ENCODE measurements around the gene PSMC3IP.

The PSMC3IP gene

GRCh38 chr17:42603318-42603717 is 25.8 kb upstream of the PSMC3IP start:
- H3K4me3 Mint-ChIP-seq: no peak overlapping the region
- H3K9me3 Mint-ChIP-seq: no peaks in the 10 kb centered on the region
- H3K27me3 Mint-ChIP-seq: no peaks in the 10 kb centered on the region
- peaks cover 68% of the 10 kb centered on the region for H3K4me1 Mint-ChIP-seq (ENCODE audit: low read depth)
- H3K27ac Mint-ChIP-seq: no peak overlapping the region
- no peak for DNase-seq
- H3K36me3 Mint-ChIP-seq (ENCODE audit: low read depth): peaks cover 38% of the 10 kb centered on the region

GRCh38 chr17:42598905-42599304 is 21.4 kb upstream of the PSMC3IP start:
- Mint-ChIP-seq H3K9me3 (no peaks in the 10 kb centered on the region), H3K27me3 (no peaks in the 10 kb centered on the region), H3K4me1 (ENCODE audit: low read depth) (peaks cover 31% of the 10 kb centered on the region), H3K27ac (peak overlapping the region; percentile 37), H3K36me3 (ENCODE audit: low read depth) (peaks cover 28% of the 10 kb centered on the region), H3K4me3 (no peak overlapping the region)
- DNase-seq: no peak

GRCh38 chr17:42596386-42596785 is 18.9 kb upstream of the PSMC3IP start:
- H3K4me3 Mint-ChIP-seq: no peak overlapping the region
- H3K27ac Mint-ChIP-seq: peak overlapping the region; percentile 50
- peaks cover 33% of the 10 kb centered on the region for H3K36me3 Mint-ChIP-seq (ENCODE audit: low read depth)
- H3K27me3 Mint-ChIP-seq: no peaks in the 10 kb centered on the region
- DNase-seq: no peak
- H3K9me3 Mint-ChIP-seq: no peaks in the 10 kb centered on the region
- H3K4me1 Mint-ChIP-seq (ENCODE audit: low read depth): peaks cover 23% of the 10 kb centered on the region

GRCh38 chr17:42591411-42591810 is 13.9 kb upstream of the PSMC3IP start:
- peaks cover 8% of the 10 kb centered on the region for H3K4me1 Mint-ChIP-seq (ENCODE audit: low read depth)
- peaks cover 68% of the 10 kb centered on the region for H3K36me3 Mint-ChIP-seq (ENCODE audit: low read depth)

GRCh38 chr17:42590886-42591285 is 13.4 kb upstream of the PSMC3IP start:
- Mint-ChIP-seq H3K4me1 (ENCODE audit: low read depth) (peaks cover 6% of the 10 kb centered on the region), H3K27ac (peak overlapping the region; percentile 47), H3K36me3 (ENCODE audit: low read depth) (peaks cover 71% of the 10 kb centered on the region), H3K27me3 (no peaks in the 10 kb centered on the region), H3K4me3 (no peak overlapping the region), H3K9me3 (no peaks in the 10 kb centered on the region)
- no peak for DNase-seq

More at GRCh38 chr17:42591411-42591810, 13.9 kb upstream of the PSMC3IP start:
- DNase-seq: peak; percentile 11
- no peak overlapping the region for H3K4me3 Mint-ChIP-seq
- no peaks in the 10 kb centered on the region for H3K9me3 Mint-ChIP-seq
- H3K27me3 Mint-ChIP-seq: no peaks in the 10 kb centered on the region
- H3K27ac Mint-ChIP-seq: peak overlapping the region; percentile 2

- no peak overlapping the region for H3K4me3 Mint-ChIP-seq
- H3K36me3 Mint-ChIP-seq (ENCODE audit: low read depth): peaks cover 98% of the 10 kb centered on the region
- peak overlapping the region; percentile 79 for H3K27ac Mint-ChIP-seq
- peaks cover 3% of the 10 kb centered on the region for H3K4me1 Mint-ChIP-seq (ENCODE audit: low read depth)
- no peak for DNase-seq
- H3K27me3 Mint-ChIP-seq: no peaks in the 10 kb centered on the region
- no peaks in the 10 kb centered on the region for H3K9me3 Mint-ChIP-seq
Observed at GRCh38 chr17:42586514-42587230, 9.1 kb upstream of the PSMC3IP start.

- H3K4me1 Mint-ChIP-seq (ENCODE audit: low read depth): peaks cover 2% of the 10 kb centered on the region
Observed at GRCh38 chr17:42585353-42585752, 7.8 kb upstream of the PSMC3IP start.

GRCh38 chr17:42584880-42585279 is 7.4 kb upstream of the PSMC3IP start:
- H3K9me3 Mint-ChIP-seq: no peaks in the 10 kb centered on the region
- H3K4me1 Mint-ChIP-seq (ENCODE audit: low read depth): peaks cover 2% of the 10 kb centered on the region
- no peak for DNase-seq
- peaks cover 96% of the 10 kb centered on the region for H3K36me3 Mint-ChIP-seq (ENCODE audit: low read depth)
- no peak overlapping the region for H3K4me3 Mint-ChIP-seq
- peak overlapping the region; percentile 37 for H3K27ac Mint-ChIP-seq
- H3K27me3 Mint-ChIP-seq: no peaks in the 10 kb centered on the region

More at GRCh38 chr17:42585353-42585752, 7.8 kb upstream of the PSMC3IP start:
- DNase-seq: no peak
- peaks cover 96% of the 10 kb centered on the region for H3K36me3 Mint-ChIP-seq (ENCODE audit: low read depth)
- no peak overlapping the region for H3K4me3 Mint-ChIP-seq
- H3K27me3 Mint-ChIP-seq: no peaks in the 10 kb centered on the region
- H3K9me3 Mint-ChIP-seq: no peaks in the 10 kb centered on the region
- peak overlapping the region; percentile 37 for H3K27ac Mint-ChIP-seq

GRCh38 chr17:42581744-42582270 is 4.3 kb upstream of the PSMC3IP start:
- Mint-ChIP-seq H3K36me3 (ENCODE audit: low read depth) (peaks cover 93% of the 10 kb centered on the region), H3K4me1 (ENCODE audit: low read depth) (peaks cover 16% of the 10 kb centered on the region), H3K9me3 (no peaks in the 10 kb centered on the region), H3K4me3 (no peak overlapping the region), H3K27me3 (no peaks in the 10 kb centered on the region), H3K27ac (peak overlapping the region; percentile 53)
- DNase-seq: peak; percentile 22

- H3K27ac Mint-ChIP-seq: peak overlapping the region; percentile 69
- H3K27me3 Mint-ChIP-seq: no peaks in the 10 kb centered on the region
- no peak for DNase-seq
- peak overlapping the region; percentile 98 for H3K4me3 Mint-ChIP-seq
- no peaks in the 10 kb centered on the region for H3K9me3 Mint-ChIP-seq
- peaks cover 30% of the 10 kb centered on the region for H3K4me1 Mint-ChIP-seq (ENCODE audit: low read depth)
- H3K36me3 Mint-ChIP-seq (ENCODE audit: low read depth): peaks cover 93% of the 10 kb centered on the region
Observed at GRCh38 chr17:42579794-42580551, 2.4 kb upstream of the PSMC3IP start.

GRCh38 chr17:42578282-42578869 is 847 bp upstream of the PSMC3IP start:
- peak; percentile 83 for DNase-seq
- Mint-ChIP-seq H3K4me3 (peak overlapping the region; percentile 98), H3K27ac (peak overlapping the region; percentile 98), H3K27me3 (no peaks in the 10 kb centered on the region), H3K36me3 (ENCODE audit: low read depth) (peaks cover 93% of the 10 kb centered on the region), H3K4me1 (ENCODE audit: low read depth) (peaks cover 36% of the 10 kb centered on the region), H3K9me3 (no peaks in the 10 kb centered on the region)

- H3K27me3 Mint-ChIP-seq: no peaks in the 10 kb centered on the region
- H3K27ac Mint-ChIP-seq: peak overlapping the region; percentile 98
- no peaks in the 10 kb centered on the region for H3K9me3 Mint-ChIP-seq
- peaks cover 92% of the 10 kb centered on the region for H3K36me3 Mint-ChIP-seq (ENCODE audit: low read depth)
- peaks cover 43% of the 10 kb centered on the region for H3K4me1 Mint-ChIP-seq (ENCODE audit: low read depth)
- peak overlapping the region; percentile 98 for H3K4me3 Mint-ChIP-seq
- no peak for DNase-seq
Observed at GRCh38 chr17:42577140-42577531, 393 bp downstream of the PSMC3IP start.

- Mint-ChIP-seq H3K4me3 (peak overlapping the region; percentile 28), H3K27me3 (no peaks in the 10 kb centered on the region), H3K4me1 (ENCODE audit: low read depth) (peaks cover 58% of the 10 kb centered on the region), H3K36me3 (ENCODE audit: low read depth) (peaks cover 94% of the 10 kb centered on the region), H3K9me3 (no peaks in the 10 kb centered on the region), H3K27ac (peak overlapping the region; percentile 69)
- DNase-seq: no peak
Observed at GRCh38 chr17:42574463-42574862, 3.1 kb downstream of the PSMC3IP start.

GRCh38 chr17:42573095-42573494 is 4.4 kb downstream of the PSMC3IP start:
- H3K4me1 Mint-ChIP-seq (ENCODE audit: low read depth): peaks cover 61% of the 10 kb centered on the region
- peaks cover 98% of the 10 kb centered on the region for H3K36me3 Mint-ChIP-seq (ENCODE audit: low read depth)
- H3K9me3 Mint-ChIP-seq: no peaks in the 10 kb centered on the region
- no peak overlapping the region for H3K4me3 Mint-ChIP-seq
- peak overlapping the region; percentile 83 for H3K27ac Mint-ChIP-seq
- no peak for DNase-seq
- no peaks in the 10 kb centered on the region for H3K27me3 Mint-ChIP-seq

All from activated T-cell treated with anti-CD3 and anti-CD28 coated beads, Interleukin-2, amount 50 U/mL, for 24 hours (primary cell).